ENCODE results near the gene MRPL32. TPM values are rescaled to one million over a fixed set of nuclear protein-coding genes. Genes with fewer than 3 reads are reported as not detected.

The MRPL32 gene
- total RNA-seq, 1 experiment from 2014 or later = 87.8 TPM

DNA sequence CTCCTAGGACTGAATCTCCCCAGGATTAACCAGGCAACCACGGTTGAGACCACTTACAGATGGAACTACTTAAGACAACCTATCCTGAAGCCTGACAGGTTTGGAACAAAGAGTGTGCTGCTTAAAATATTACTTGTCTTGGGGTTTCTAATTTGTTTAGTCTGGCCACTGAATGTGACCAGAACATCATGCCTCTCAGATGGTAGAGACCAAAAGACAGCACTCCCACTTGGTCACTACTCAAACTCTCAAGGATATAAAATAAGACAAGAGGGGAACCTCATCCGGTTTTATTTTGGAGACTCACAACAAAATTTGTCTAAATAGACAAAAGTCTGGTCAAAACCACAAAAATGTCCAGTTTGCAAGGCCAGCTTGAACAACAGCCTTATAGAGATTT, 15.3 kb downstream of the MRPL32 start:
- BruUV-seq (replicated peaks) = no TSS peak
- peaks cover 13% of the 10 kb centered on the region for H3K27me3 Mint-ChIP-seq (ENCODE audit: unreplicated experiment)
- TF ChIP-seq, protein P1, sequence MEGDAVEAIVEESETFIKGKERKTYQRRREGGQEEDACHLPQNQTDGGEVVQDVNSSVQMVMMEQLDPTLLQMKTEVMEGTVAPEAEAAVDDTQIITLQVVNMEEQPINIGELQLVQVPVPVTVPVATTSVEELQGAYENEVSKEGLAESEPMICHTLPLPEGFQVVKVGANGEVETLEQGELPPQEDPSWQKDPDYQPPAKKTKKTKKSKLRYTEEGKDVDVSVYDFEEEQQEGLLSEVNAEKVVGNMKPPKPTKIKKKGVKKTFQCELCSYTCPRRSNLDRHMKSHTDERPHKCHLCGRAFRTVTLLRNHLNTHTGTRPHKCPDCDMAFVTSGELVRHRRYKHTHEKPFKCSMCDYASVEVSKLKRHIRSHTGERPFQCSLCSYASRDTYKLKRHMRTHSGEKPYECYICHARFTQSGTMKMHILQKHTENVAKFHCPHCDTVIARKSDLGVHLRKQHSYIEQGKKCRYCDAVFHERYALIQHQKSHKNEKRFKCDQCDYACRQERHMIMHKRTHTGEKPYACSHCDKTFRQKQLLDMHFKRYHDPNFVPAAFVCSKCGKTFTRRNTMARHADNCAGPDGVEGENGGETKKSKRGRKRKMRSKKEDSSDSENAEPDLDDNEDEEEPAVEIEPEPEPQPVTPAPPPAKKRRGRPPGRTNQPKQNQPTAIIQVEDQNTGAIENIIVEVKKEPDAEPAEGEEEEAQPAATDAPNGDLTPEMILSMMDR (IDR thresholded peaks at IDR 0.05; ENCODE audit: unreplicated experiment) = no peak
- no peak for DNase-seq
- CTCF ChIA-PET = no interaction called here
- no peak overlapping the region for H3K4me3 Mint-ChIP-seq (ENCODE audit: low read depth, unreplicated experiment)
- no peaks in the 10 kb centered on the region for H3K4me1 Mint-ChIP-seq (ENCODE audit: low read depth, unreplicated experiment)
- H3K9me3 Mint-ChIP-seq (ENCODE audit: low read depth, unreplicated experiment) = no peaks in the 10 kb centered on the region
- intact Hi-C loops (cut with micrococcal nuclease; ENCODE audit: unreplicated experiment) = no loop called here
- H3K36me3 Mint-ChIP-seq (ENCODE audit: insufficient read depth, unreplicated experiment) = no peaks in the 10 kb centered on the region
- no peak overlapping the region for H3K27ac Mint-ChIP-seq (ENCODE audit: unreplicated experiment)

DNA sequence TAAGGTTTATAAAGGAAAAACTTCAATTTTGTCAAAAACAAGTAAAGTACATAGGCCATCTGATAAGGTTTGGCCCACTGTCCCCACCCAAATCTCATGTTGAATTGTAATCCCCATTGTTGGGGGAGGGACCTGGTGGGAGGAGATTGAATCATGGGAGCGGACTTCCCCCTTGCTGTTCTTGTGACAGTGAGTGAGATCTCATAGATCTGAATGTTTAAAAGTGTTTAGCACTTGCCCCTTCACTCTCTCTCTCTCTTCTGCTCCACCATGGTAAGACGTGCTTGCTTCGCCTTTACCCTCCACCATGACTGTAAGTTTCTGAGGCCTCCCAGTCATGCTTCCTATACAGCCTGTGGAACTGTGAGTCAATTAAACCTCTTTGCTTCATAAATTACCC, 18.2 kb downstream of the MRPL32 start:
- DNase-seq = no peak
- TF ChIP-seq, protein P1 (IDR thresholded peaks at IDR 0.05; ENCODE audit: unreplicated experiment) = no peak
- no peaks in the 10 kb centered on the region for H3K4me1 Mint-ChIP-seq (ENCODE audit: low read depth, unreplicated experiment)
- no peak overlapping the region for H3K27ac Mint-ChIP-seq (ENCODE audit: unreplicated experiment)
- H3K9me3 Mint-ChIP-seq (ENCODE audit: low read depth, unreplicated experiment) = no peaks in the 10 kb centered on the region
- peaks cover 13% of the 10 kb centered on the region for H3K27me3 Mint-ChIP-seq (ENCODE audit: unreplicated experiment)
- H3K36me3 Mint-ChIP-seq (ENCODE audit: insufficient read depth, unreplicated experiment) = no peaks in the 10 kb centered on the region
- intact Hi-C loops (cut with micrococcal nuclease; ENCODE audit: unreplicated experiment) = no loop called here
- H3K4me3 Mint-ChIP-seq (ENCODE audit: low read depth, unreplicated experiment) = no peak overlapping the region
- no TSS peak for BruUV-seq (replicated peaks)
- CTCF ChIA-PET = no interaction called here

DNA sequence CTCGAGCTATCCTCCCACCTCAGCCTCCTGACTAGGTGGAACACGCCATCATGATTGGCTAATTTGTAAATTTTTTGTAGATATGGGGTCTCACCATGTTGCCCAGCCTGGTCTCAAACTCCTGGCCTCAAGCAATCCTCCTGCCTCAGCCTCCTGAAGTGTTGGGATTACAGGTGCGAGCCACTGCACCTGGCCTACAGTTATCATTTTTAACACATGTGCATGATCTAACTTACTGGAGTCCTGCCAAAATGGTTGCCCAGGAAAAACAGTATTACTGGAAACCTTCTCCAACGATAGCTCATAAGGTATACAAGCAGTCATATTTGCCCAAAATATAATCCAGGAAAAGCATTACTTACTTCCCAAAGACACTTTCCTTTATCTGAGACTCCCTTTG, 20.2 kb downstream of the MRPL32 start:
- TF ChIP-seq, protein P1 (IDR thresholded peaks at IDR 0.05; ENCODE audit: unreplicated experiment) = no peak
- DNase-seq = no peak
- peaks cover 13% of the 10 kb centered on the region for H3K27me3 Mint-ChIP-seq (ENCODE audit: unreplicated experiment)
- H3K9me3 Mint-ChIP-seq (ENCODE audit: low read depth, unreplicated experiment) = peaks cover 2% of the 10 kb centered on the region
- no peaks in the 10 kb centered on the region for H3K36me3 Mint-ChIP-seq (ENCODE audit: insufficient read depth, unreplicated experiment)
- CTCF ChIA-PET = no interaction called here
- intact Hi-C loops (cut with micrococcal nuclease; ENCODE audit: unreplicated experiment) = no loop called here
- H3K27ac Mint-ChIP-seq (ENCODE audit: unreplicated experiment) = no peak overlapping the region
- no TSS peak for BruUV-seq (replicated peaks)
- no peaks in the 10 kb centered on the region for H3K4me1 Mint-ChIP-seq (ENCODE audit: low read depth, unreplicated experiment)
- no peak overlapping the region for H3K4me3 Mint-ChIP-seq (ENCODE audit: low read depth, unreplicated experiment)

DNA sequence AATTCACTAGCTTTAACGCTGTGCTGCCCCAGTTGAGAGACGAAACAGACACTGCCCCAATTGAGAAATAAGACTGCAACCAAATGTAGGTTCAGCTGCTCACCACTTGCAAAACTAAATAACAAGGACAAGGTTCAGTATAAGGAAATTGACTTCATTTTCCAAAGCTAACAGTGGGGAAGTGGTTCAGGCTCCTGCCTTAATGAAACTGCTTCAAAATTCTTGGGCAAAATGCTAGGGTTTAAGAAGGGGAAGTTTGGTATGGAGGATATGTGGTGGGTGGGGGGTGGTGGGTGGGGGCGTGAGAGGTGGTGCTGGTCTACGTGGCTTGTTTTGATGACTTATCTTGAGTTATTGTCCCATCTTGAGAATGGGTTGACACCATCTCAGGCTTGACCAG, 21.8 kb downstream of the MRPL32 start:
- peaks cover 3% of the 10 kb centered on the region for H3K9me3 Mint-ChIP-seq (ENCODE audit: low read depth, unreplicated experiment)
- H3K36me3 Mint-ChIP-seq (ENCODE audit: insufficient read depth, unreplicated experiment) = no peaks in the 10 kb centered on the region
- no peak for DNase-seq
- no peaks in the 10 kb centered on the region for H3K4me1 Mint-ChIP-seq (ENCODE audit: low read depth, unreplicated experiment)
- intact Hi-C loops (cut with micrococcal nuclease; ENCODE audit: unreplicated experiment) = no loop called here
- TF ChIP-seq, protein P1 (IDR thresholded peaks at IDR 0.05; ENCODE audit: unreplicated experiment) = no peak
- H3K27me3 Mint-ChIP-seq (ENCODE audit: unreplicated experiment) = no peaks in the 10 kb centered on the region
- H3K27ac Mint-ChIP-seq (ENCODE audit: unreplicated experiment) = no peak overlapping the region
- no TSS peak for BruUV-seq (replicated peaks)
- CTCF ChIA-PET = no interaction called here
- H3K4me3 Mint-ChIP-seq (ENCODE audit: low read depth, unreplicated experiment) = no peak overlapping the region

DNA sequence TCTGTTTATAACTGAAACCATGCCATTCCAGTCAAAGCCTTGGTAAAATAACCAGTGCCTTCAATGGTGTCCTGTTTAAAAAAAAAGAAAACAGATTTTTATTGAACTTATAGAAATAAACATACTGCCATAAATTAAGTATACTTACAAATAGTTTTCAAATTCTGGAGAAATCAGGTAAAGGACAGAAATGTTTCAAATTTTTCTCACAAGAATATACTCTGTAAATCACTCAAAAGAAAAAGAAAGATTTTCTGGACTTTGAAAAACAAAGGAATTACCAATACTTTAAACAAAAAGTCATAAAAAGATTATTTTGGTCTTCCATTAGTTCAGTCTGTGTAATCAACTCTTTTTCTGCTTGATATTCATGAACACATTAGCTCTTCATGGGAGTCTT, 23.9 kb downstream of the MRPL32 start:
- intact Hi-C loops (cut with micrococcal nuclease; ENCODE audit: unreplicated experiment) = no loop called here

More for the DNA sequence above, 23.9 kb downstream of the MRPL32 start:
- Mint-ChIP-seq H3K9me3 (ENCODE audit: low read depth, unreplicated experiment) (peaks cover 3% of the 10 kb centered on the region), H3K36me3 (ENCODE audit: insufficient read depth, unreplicated experiment) (no peaks in the 10 kb centered on the region), H3K27me3 (ENCODE audit: unreplicated experiment) (peaks cover 14% of the 10 kb centered on the region), H3K4me1 (ENCODE audit: low read depth, unreplicated experiment) (no peaks in the 10 kb centered on the region), H3K27ac (ENCODE audit: unreplicated experiment) (no peak overlapping the region), H3K4me3 (ENCODE audit: low read depth, unreplicated experiment) (no peak overlapping the region)
- no peak for DNase-seq
- CTCF ChIA-PET = no interaction called here
- BruUV-seq (replicated peaks) = no TSS peak
- TF ChIP-seq, protein P1 (IDR thresholded peaks at IDR 0.05; ENCODE audit: unreplicated experiment) = no peak
